Mucosa of descending colon (tissue), 3 donors: ENCODE data around the gene PRRT1B. TPM values are rescaled to one million over a fixed set of nuclear protein-coding genes. Genes with fewer than 3 reads are reported as not detected.

Experiments
- ATAC-seq: fragments of 200-7000 bp; cut with Tn5 transposase; one replicate; pipeline ENCODE4 v1.9.1; 2020; ENCODE audit warnings: mild to moderate bottlenecking, moderate library complexity
- DNase-seq, 3 donors: peaks; one replicate each; pipeline ENCODE4 v3.0.0-alpha.2; 2020
- H3K36me3 ChIP-seq: fragments of 200-600 bp; one replicate; pipeline ENCODE4 v1.8.0; 2021; ENCODE audit warnings: low read depth, mild to moderate bottlenecking
- H3K4me1 ChIP-seq: fragments of 200-600 bp; one replicate; pipeline ENCODE4 v1.8.0; 2021; ENCODE audit warnings: low read depth, mild to moderate bottlenecking
- H3K4me3 ChIP-seq: fragments of 200-600 bp; one replicate; pipeline ENCODE4 v1.8.0; 2021; ENCODE audit warnings: mild to moderate bottlenecking
- H3K9me3 ChIP-seq: fragments of 200-600 bp; one replicate; pipeline ENCODE4 v1.8.0; 2021; ENCODE audit warnings: mild to moderate bottlenecking
- CTCF ChIP-seq: fragments of 200-600 bp; IDR thresholded peaks from one replicate; pipeline ENCODE4 v1.8.0; 2022; ENCODE audit warnings: antibody characterized with exemption, mild to moderate bottlenecking
- intact Hi-C, 2 donors: fragments of 100-400 bp; cut with DNase I in 1 of 2; cut with micrococcal nuclease in 1 of 2; formaldehyde crosslinking; loops; one replicate each; pipeline versions ENCODE4 v1.11.0 to v1.11.1; 2022; cut with DNase I, micrococcal nuclease
- total RNA-seq, 3 donors: library from RNA; stranded (reverse); fragmentation: NEBNext Ultra II Directional in 2 of 3; extraction: Animal tissue kit (Norgen Biotek cat#: 25700) in 2 of 3; gene quantifications; one replicate each; pipeline versions ENCODE4 v1.2.1 to v1.2.4, GENCODE V29; 2021 to 2023
- donor health status: DM: no; HTN: no; CAD: no; lungs with moderate emphysema.
- donor health status: DM: no; HTN: no; CAD: no.
- donor health status: DM: no; HTN: yes; CAD: no.

PRRT1B gene
- total RNA-seq, 3 donors from 2014 or later = 1.9 to 9.4 (median 2.9) TPM

GRCh38 chr9:131582466-131583336, 37.4 kb downstream of the PRRT1B start:
- peaks cover 3% of the 10 kb centered on the region for H3K36me3 ChIP-seq
- intact Hi-C loops = no loop called here
- ATAC-seq = no peak
- H3K4me3 ChIP-seq = no peak overlapping the region
- no peak for DNase-seq
- no peaks in the 10 kb centered on the region for H3K4me1 ChIP-seq
- H3K9me3 ChIP-seq = no peaks in the 10 kb centered on the region
- TF ChIP-seq CTCF = no peak

GRCh38 chr9:131583337-131583645, 38.0 kb downstream of the PRRT1B start:
- TF ChIP-seq CTCF = no peak
- Histone ChIP-seq H3K36me3 (peaks cover 3% of the 10 kb centered on the region), H3K4me3 (no peak overlapping the region), H3K9me3 (no peaks in the 10 kb centered on the region), H3K4me1 (no peaks in the 10 kb centered on the region)
- no peak for DNase-seq
- intact Hi-C loops = no loop called here
- ATAC-seq = no peak

GRCh38 chr9:131583836-131584555, 38.7 kb downstream of the PRRT1B start:
- no peaks in the 10 kb centered on the region for H3K9me3 ChIP-seq
- no peak for ATAC-seq
- H3K4me3 ChIP-seq = no peak overlapping the region
- intact Hi-C loops = no loop called here
- DNase-seq = no peak
- TF ChIP-seq CTCF = no peak
- H3K4me1 ChIP-seq = no peaks in the 10 kb centered on the region
- H3K36me3 ChIP-seq = peaks cover 10% of the 10 kb centered on the region

- no peak for TF ChIP-seq CTCF
- H3K9me3 ChIP-seq = no peaks in the 10 kb centered on the region
- no peaks in the 10 kb centered on the region for H3K4me1 ChIP-seq
- H3K36me3 ChIP-seq = peaks cover 10% of the 10 kb centered on the region
- intact Hi-C loops = no loop called here
- DNase-seq (no peak), ATAC-seq (peak; percentile 4)
- no peak overlapping the region for H3K4me3 ChIP-seq
Observed at GRCh38 chr9:131584858-131585257, 39.5 kb downstream of the PRRT1B start.

- intact Hi-C loops = no loop called here
- no peak for TF ChIP-seq CTCF
- peak; percentile 70 for ATAC-seq
Observed at GRCh38 chr9:131585375-131585774, 40.1 kb downstream of the PRRT1B start.

More at GRCh38 chr9:131585375-131585774, 40.1 kb downstream of the PRRT1B start:
- H3K4me1 ChIP-seq = no peaks in the 10 kb centered on the region
- no peaks in the 10 kb centered on the region for H3K9me3 ChIP-seq
- no peak for DNase-seq
- peaks cover 10% of the 10 kb centered on the region for H3K36me3 ChIP-seq
- no peak overlapping the region for H3K4me3 ChIP-seq
